ENCODE results near the gene NUP93. TPM values are rescaled to one million over a fixed set of nuclear protein-coding genes. Genes with fewer than 3 reads are reported as not detected.
A peak's percentile ranks its signal among the peaks of the same experiment; 100 is the strongest.

NUP93 gene
- total and polyA plus RNA-seq, 2 donors (not counting 3 experiments of a cell fraction or from before 2014, with no cell fraction given): 62.3 to 124 TPM

DNA sequence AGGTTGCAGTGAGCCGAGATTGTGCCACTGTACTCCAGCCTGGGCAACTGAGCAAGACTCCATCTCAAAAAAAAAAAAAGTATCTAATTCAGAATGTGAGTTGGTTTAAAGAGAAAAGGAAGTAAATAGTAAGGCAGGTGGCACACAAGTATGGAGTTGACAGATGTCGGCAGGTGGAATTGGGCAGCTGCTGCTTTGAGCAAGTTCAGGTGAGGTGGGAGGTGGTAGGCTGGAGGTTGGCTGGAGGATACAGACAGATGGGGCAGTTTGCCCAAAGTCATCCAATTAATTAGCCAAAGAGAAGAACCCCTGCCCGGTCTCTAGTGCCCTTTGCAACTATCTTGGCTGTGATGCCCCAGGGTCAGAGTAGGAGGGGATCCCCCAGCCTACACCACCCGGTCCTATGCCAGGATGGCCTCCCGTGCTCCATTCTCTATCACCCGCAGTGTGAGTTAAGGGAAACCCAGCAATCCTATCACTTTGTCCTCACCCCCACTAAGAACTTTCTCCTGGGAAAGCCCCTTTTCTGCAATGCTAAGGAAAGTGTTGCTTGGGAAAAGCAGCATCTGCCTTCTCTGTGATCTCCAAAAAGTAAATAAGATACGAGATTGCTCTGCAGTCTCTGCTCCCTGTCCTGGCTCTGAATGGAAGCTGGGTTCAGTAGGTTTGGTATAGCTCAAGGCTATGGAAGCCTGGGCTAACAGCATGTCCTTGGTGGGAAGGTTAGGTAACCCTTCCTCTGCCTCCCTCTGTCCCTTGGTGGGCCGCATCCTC lies 167.3 kb downstream of the NUP93 start:
- Histone ChIP-seq H3K4me1 (ENCODE audit: control insufficient read depth, extremely low read depth, insufficient read depth, low read length) (no peaks in the 10 kb centered on the region), H2AFZ (ENCODE audit: low read depth, low read length) (no peak overlapping the region), H3K4me3 (replicated peaks in 1 of 3; ENCODE audit: insufficient read depth in 1 of 3, low read depth in 1 of 3, low read length in 3 of 3) (no peak overlapping the region), H3K36me3 (ENCODE audit: control insufficient read depth in 2 of 2, extremely low read depth in 1 of 2, insufficient read depth in 2 of 2, low read length in 2 of 2) (no peaks in the 10 kb centered on the region), H3K9me1 (replicated peaks; ENCODE audit: control insufficient read depth, extremely low read depth, insufficient read depth, low read length) (no peaks in the 10 kb centered on the region), H3K27me3 (ENCODE audit: control insufficient read depth in 2 of 2, insufficient read depth in 2 of 2, low read length in 2 of 2) (no peaks in the 10 kb centered on the region), H3K27ac (ENCODE audit: insufficient read depth, low read depth, low read length) (no peak overlapping the region), H3K79me2 (ENCODE audit: control insufficient read depth, insufficient read depth, low read length) (no peaks in the 10 kb centered on the region), H3K9me3 (replicated peaks; ENCODE audit: control insufficient read depth, insufficient read depth, low read length) (no peaks in the 10 kb centered on the region), H4K20me1 (replicated peaks; ENCODE audit: control insufficient read depth, extremely low read depth, insufficient read depth, low read length) (no peaks in the 10 kb centered on the region), H3K4me2 (ENCODE audit: insufficient read depth, low read length) (no peak overlapping the region), H3K9ac (replicated peaks; ENCODE audit: extremely low read depth, insufficient read depth, low read length) (no peak overlapping the region)
- dilution Hi-C loops (cut with MboI; ENCODE audit: extremely low pct_ligation_motif_present, low sequenced_read_pairs) (no loop called here), intact Hi-C loops (cut with micrococcal nuclease) (no loop called here)
- ChIA-PET CTCF (no interaction called here), POLR2A (no interaction called here)
- FAIRE-seq (no peak), DNase-seq (ENCODE audit: low read depth, low spot score) (no peak)
- no TSS peak for BruUV-seq (replicated peaks)
- TF ChIP-seq MYC (IDR thresholded peaks at IDR 0.05; ENCODE audit: low read depth, low read length): no peak
- TF ChIP-seq CTCF (IDR thresholded peaks at IDR 0.05; ENCODE audit: extremely low read depth in 1 of 2, insufficient read depth in 1 of 2, low read depth in 1 of 2, low read length in 2 of 2): no peak
- TF ChIP-seq GATA2 (IDR thresholded peaks at IDR 0.05; ENCODE audit: insufficient read depth, insufficient read length, low read depth, low read length): no peak
- TF ChIP-seq POLR2A (IDR thresholded peaks at IDR 0.05; ENCODE audit: low read depth, low read length): no peak
- no peak for TF ChIP-seq JUN (IDR thresholded peaks at IDR 0.05; ENCODE audit: borderline replicate concordance, insufficient read depth, insufficient read length, low read depth)

DNA sequence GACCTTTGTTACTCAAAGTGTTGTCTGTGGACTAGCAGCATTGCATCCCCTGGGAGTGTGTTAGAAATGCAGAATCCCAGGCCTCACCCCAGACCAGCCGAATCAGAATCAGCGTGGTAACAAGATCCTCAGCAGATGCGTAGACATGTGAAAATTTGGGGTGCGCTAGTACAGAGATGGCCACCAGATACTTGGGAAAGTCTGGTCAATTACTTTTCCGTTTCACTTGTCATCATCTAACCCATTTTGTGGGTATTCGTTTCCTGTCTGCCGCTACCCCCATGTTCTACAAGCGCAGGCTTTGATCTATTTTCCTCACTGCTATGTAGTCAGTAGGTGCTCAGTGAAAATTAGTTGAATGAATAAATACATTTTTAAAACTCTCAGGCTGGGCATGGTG lies 168.9 kb downstream of the NUP93 start:
- ChIA-PET POLR2A (no interaction called here), CTCF (no interaction called here)
- Histone ChIP-seq H4K20me1 (replicated peaks; ENCODE audit: control insufficient read depth, extremely low read depth, insufficient read depth, low read length) (no peaks in the 10 kb centered on the region), H3K9me3 (replicated peaks; ENCODE audit: control insufficient read depth, insufficient read depth, low read length) (no peaks in the 10 kb centered on the region), H2AFZ (ENCODE audit: low read depth, low read length) (no peak overlapping the region), H3K79me2 (ENCODE audit: control insufficient read depth, insufficient read depth, low read length) (no peaks in the 10 kb centered on the region), H3K4me2 (ENCODE audit: insufficient read depth, low read length) (no peak overlapping the region), H3K27me3 (ENCODE audit: control insufficient read depth in 2 of 2, insufficient read depth in 2 of 2, low read length in 2 of 2) (no peaks in the 10 kb centered on the region), H3K9ac (replicated peaks; ENCODE audit: extremely low read depth, insufficient read depth, low read length) (no peak overlapping the region), H3K4me1 (ENCODE audit: control insufficient read depth, extremely low read depth, insufficient read depth, low read length) (no peaks in the 10 kb centered on the region), H3K9me1 (replicated peaks; ENCODE audit: control insufficient read depth, extremely low read depth, insufficient read depth, low read length) (no peaks in the 10 kb centered on the region), H3K4me3 (replicated peaks in 1 of 3; ENCODE audit: insufficient read depth in 1 of 3, low read depth in 1 of 3, low read length in 3 of 3) (no peak overlapping the region), H3K27ac (ENCODE audit: insufficient read depth, low read depth, low read length) (no peak overlapping the region), H3K36me3 (ENCODE audit: control insufficient read depth in 2 of 2, extremely low read depth in 1 of 2, insufficient read depth in 2 of 2, low read length in 2 of 2) (no peaks in the 10 kb centered on the region)
- DNase-seq (ENCODE audit: low read depth, low spot score) (no peak), FAIRE-seq (no peak)
- BruUV-seq (replicated peaks): no TSS peak
- dilution Hi-C loops (cut with MboI; ENCODE audit: extremely low pct_ligation_motif_present, low sequenced_read_pairs): no loop called here
- no peak for TF ChIP-seq FOS (IDR thresholded peaks at IDR 0.05; ENCODE audit: borderline replicate concordance, insufficient read depth, low read length)
- intact Hi-C loops (cut with micrococcal nuclease): no loop called here

MicroRNAs encoded within 50 kb of the gene (microRNA counts, 767-probe panel; counts per million panel counts)
- microRNA hsa-miR-138-5p: 723 counts per million, percentile 96 among the panel's probes with 10 or more counts

Small RNAs within 50 kb of the gene (microRNA-seq; reads per million reads assigned to microRNA genes)
- not detected for gene MIR138-2 (ENCODE audit: borderline number of aligned reads, borderline replicate concordance)

Small RNAs within 50 kb of the gene (small RNA-seq; reads per million reads assigned to genes)
- gene MIR138-2 (ENCODE audit: insufficient read depth, insufficient read length, low read depth, low replicate concordance): not detected

Other genes starting within 250 kb of the NUP93 start
- gene BBS2, start 210.1 kb upstream of the NUP93 start, total RNA-seq: 33.3 and 44.8 TPM in 2 replicates
- 36.7 and 37.6 TPM in 2 replicates for gene BBS2, start 210.1 kb upstream of the NUP93 start, polyA plus RNA-seq
- not detected in 2 replicates for gene MT4, start 165.1 kb upstream of the NUP93 start, total RNA-seq
- gene MT4, start 165.1 kb upstream of the NUP93 start, polyA plus RNA-seq: not detected in 2 replicates
- not detected in 2 replicates for gene MT3, start 140.6 kb upstream of the NUP93 start, total RNA-seq
- 0.37 TPM in 1 of 2 replicates, not detected in the other for gene MT3, start 140.6 kb upstream of the NUP93 start, polyA plus RNA-seq
- gene MT2A, start 121.5 kb upstream of the NUP93 start, total RNA-seq: 1,337 and 1,517 TPM in 2 replicates
- 260 and 276 TPM in 2 replicates for gene MT2A, start 121.5 kb upstream of the NUP93 start, polyA plus RNA-seq
- gene MT1E, start 104.3 kb upstream of the NUP93 start, total RNA-seq: 201 and 346 TPM in 2 replicates
- 186 and 208 TPM in 2 replicates for gene MT1E, start 104.3 kb upstream of the NUP93 start, polyA plus RNA-seq
- 1.8 and 4.6 TPM in 2 replicates for gene MT1M, start 97.5 kb upstream of the NUP93 start, total RNA-seq
- gene MT1M, start 97.5 kb upstream of the NUP93 start, polyA plus RNA-seq: 4.1 and 4.3 TPM in 2 replicates
- 5.4 and 8.4 TPM in 2 replicates for gene MT1A, start 91.5 kb upstream of the NUP93 start, total RNA-seq
- gene MT1A, start 91.5 kb upstream of the NUP93 start, polyA plus RNA-seq: 2.3 and 6.5 TPM in 2 replicates
- gene MT1B, start 78.2 kb upstream of the NUP93 start, total RNA-seq: not detected in 2 replicates
- gene MT1B, start 78.2 kb upstream of the NUP93 start, polyA plus RNA-seq: not detected in 2 replicates
- 1.4 and 2.6 TPM in 2 replicates for gene MT1F, start 72.2 kb upstream of the NUP93 start, total RNA-seq
- 2.2 and 2.3 TPM in 2 replicates for gene MT1F, start 72.2 kb upstream of the NUP93 start, polyA plus RNA-seq
- gene MT1G, start 62.1 kb upstream of the NUP93 start, total RNA-seq: not detected in 2 replicates
- gene MT1G, start 62.1 kb upstream of the NUP93 start, polyA plus RNA-seq: 0.53 TPM in 1 of 2 replicates, not detected in the other
- not detected in 2 replicates for gene MT1H, start 60.3 kb upstream of the NUP93 start, total RNA-seq
- gene MT1H, start 60.3 kb upstream of the NUP93 start, polyA plus RNA-seq: not detected in 2 replicates
- gene MT1X, start 47.7 kb upstream of the NUP93 start, total RNA-seq: 15.6 and 19.2 TPM in 2 replicates
- 46.7 and 73.6 TPM in 2 replicates for gene MT1X, start 47.7 kb upstream of the NUP93 start, polyA plus RNA-seq
- not detected in 2 replicates for gene SLC12A3, start 135.1 kb downstream of the NUP93 start, total RNA-seq
- not detected in 2 replicates for gene SLC12A3, start 135.1 kb downstream of the NUP93 start, polyA plus RNA-seq
- 101 and 109 TPM in 2 replicates for gene HERPUD1, start 202.0 kb downstream of the NUP93 start, total RNA-seq
- gene HERPUD1, start 202.0 kb downstream of the NUP93 start, polyA plus RNA-seq: 105 and 107 TPM in 2 replicates
- 2.8 and 3.3 TPM in 2 replicates for gene CETP, start 231.8 kb downstream of the NUP93 start, total RNA-seq
- 1.9 and 2.2 TPM in 2 replicates for gene CETP, start 231.8 kb downstream of the NUP93 start, polyA plus RNA-seq